Endometrial microvascular endothelial cells (primary cell): ENCODE results near the gene TICAM1. TPM values are rescaled to one million over a fixed set of nuclear protein-coding genes. Genes with fewer than 3 reads are reported as not detected.
"Not testable (repeated sequence)": the region's sequence is repeated elsewhere in the genome, so short reads cannot be mapped to it uniquely, and the experiment has no call there.

Experiments
- in situ Hi-C: cut with HindIII; loops from 2 replicates; pipeline ENCODE4 v1.10.0; 2017; ENCODE audit warnings: low sequenced_read_pairs, low pct_unique_long_range_greater_than_20kb; ENCODE audit errors: inconsistent ontology term
- total RNA-seq: library from RNA; depleted of rRNA; stranded (reverse); fragments of >200 nt; gene quantifications from one replicate; pipeline ENCODE4 v1.2.3, GENCODE V29; 2015; ENCODE audit errors: inconsistent ontology term

The TICAM1 gene
- total RNA-seq, 1 donor from 2014 or later: 4.8 TPM

DNA sequence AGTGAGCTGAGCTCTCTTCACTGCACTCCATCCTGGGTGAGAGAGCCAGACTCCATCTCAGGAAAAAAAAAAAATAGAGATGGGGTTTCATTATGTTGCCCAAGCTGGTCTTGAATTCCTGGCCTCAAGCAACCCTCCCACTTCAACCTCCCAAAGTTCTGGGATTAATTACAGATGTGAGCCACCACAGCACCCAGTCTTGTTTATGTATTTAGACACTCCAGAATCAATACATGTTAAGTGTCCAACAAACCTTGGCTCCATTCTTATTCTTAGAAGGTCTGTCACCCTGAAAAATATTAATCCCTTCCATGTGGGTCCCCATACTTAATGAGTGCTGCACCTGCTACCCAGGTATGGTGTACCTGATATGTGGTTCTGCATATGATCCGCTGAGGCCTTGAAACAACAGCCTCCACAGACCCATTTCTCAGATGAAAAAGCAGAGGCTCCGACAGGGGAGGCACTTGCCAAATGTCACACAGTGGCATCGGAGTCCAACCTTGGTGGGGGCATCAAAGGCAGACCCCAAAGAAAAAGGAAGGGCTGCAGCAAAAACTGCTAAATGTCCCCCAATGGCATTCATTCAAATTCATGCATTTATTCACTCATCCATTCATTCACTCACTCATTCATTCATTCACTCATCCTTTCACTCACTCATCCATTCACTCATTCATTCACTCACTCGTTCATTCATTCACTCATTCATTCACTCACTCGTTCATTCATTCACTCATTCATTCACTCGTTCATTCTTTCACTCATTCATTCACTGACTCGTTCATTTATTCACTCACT is 16.7 kb downstream of the TICAM1 start:
- in situ Hi-C loops: no loop called here

DNA sequence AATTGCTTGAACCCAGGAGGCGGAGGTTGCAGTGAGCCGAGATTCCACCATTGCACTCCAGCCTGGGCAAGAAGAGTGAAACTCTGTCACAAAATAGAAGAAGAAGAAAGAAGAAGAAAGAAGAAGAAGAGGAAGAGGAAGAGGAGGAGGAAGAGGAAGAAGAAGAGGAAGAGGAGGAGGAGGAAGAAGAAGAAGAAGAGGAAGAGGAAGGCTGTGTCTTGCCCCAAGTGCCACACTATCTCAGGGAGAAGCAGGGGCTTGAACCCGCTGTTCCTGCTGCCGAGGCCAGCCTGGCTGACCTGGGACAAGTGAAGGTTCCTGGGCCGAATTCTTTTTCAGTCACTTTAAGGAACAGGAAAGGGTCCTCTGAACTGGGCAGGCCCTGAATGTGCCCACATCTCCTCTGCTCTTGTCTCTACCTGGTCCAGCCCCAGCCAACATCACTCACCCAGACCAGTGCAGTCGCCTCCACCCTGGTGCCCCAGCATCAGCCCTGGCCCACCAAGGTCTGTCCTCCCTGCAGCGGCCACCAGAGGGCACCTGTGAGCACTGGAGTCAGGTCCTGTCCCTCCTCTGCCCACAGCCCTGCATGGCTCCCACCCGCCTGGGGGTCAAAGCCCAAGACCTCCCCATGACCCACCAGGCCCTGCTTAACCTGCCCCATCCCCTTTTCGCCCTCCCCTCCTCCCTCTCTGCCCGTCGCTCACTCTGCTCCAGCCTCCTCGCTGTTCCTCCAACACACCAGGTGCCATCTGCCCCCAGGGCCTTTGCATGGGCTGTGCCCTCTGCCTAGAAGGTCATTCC is 20.0 kb downstream of the TICAM1 start:
- in situ Hi-C loops: no loop called here

DNA sequence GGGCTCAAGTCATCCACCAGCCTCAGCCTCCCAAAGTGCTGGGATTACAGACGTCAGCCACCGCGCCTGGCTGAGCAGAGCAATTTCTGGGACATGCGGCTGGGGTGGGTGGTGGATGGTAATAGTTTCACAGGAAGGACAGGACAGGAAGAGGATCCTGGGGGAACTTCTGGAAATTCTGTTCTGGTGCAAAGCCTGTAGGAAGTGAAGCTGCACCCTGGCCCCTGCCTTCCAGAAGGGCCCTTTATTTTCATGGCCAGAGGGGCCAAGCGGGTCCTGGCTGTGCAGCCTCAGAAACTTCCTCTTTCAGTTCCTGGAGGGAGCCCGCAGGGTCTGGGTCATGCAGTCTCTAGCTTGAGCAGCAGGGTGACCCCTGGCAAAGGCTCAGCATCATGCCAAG is 24.3 kb downstream of the TICAM1 start:
- in situ Hi-C loops: no loop called here

DNA sequence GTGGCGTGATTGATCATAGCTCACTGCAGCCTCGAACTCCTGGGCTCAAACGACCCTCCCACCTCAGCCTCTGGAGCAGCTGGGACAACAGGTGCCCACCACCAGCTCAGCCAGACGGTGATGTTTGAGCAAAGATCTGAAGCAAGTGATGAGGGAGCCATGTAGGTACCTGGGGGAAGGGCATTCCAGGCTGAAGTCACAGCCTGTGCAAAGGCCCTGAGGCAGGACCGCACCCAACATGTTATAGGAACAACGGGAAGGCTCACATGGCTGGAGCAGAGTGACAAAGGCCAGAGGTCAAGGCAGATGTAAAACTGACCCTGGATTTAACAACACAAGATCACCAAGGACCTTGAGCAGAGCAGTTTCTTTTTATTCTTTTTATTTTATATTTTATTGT is 25.1 kb downstream of the TICAM1 start:
- in situ Hi-C loops: no loop called here

DNA sequence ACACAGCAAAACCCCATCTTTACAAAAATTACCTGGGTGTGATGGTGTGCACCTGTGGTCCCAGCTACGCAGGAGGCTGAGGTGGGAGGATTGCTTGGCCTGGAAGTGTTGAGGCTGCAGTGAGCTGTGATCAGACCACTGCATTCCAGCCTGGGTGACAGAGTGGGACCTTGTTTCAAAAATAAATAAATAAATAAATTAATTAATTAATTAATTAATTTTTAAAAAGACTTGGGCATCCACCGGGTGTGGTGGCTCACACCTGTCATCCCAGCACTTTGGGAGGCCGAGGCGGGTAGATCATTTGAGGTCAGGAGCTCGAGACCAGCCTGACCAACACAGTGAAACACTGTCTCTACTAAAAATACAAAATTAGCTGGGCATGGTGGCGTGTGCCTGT is 26.4 kb downstream of the TICAM1 start:
- in situ Hi-C loops: not testable (repeated sequence)

DNA sequence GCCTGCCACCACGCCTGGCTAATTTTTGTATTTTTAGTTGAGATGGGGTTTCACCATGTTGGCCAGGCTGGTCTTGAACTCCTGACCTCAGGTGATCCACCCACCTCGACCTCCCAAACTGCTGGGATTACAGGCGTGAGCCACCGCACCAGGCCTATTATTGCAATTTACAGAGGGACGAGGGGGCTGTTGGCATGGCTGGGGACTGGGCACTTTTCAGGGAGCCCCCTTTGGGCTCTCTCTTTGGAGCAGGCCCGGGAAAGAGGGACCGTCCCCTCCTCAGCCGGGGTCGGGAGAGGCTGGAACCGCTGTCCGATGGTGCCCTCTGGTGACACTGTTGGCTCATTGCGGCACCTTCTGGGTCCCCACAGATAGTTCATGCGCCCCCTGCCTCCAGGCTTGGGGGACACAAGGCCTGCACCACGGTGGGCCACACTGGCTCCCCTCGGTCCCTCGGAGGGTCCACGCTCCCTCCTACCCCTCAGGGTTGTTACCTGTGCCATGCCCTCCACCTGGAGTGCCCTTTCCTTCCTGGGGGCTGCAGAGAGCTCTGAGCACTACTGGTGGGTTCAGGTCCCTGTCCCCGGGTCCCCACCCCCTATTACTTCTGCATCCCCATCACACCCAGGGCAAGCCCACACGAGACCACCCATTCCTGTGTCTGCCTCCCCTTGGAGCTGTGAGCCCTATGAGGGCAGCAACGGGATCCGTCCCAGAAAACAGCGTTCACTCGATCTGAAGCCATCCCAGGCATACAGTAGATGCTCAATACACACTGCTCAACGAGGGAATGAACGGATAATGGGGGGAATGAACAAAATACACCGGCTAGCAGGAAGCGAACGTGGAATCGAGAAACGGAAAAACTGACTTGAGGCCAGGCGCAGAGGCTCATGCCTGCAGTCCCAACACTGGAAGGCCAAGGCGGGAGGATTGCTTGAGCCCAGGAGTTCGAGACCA is 27.5 kb downstream of the TICAM1 start:
- in situ Hi-C loops: no loop called here

DNA sequence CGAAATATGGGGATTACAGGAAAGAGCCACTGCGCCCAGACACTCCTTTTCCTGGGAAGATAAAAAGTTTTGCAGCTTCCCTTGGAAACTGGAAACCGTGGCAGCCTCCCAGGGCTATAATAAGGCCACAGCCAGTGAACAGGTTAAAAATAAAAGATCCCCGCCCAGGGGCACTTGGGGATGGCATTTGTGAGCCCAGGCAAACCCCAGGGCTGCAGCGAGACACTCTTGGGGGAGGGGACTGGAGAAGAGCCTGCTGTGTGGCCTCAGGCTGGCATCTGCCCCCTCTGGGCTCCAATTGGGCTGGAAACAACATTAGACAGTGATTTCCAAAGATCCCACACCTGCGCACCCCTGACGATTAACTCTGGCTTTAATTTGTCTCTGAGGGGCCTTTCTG is 28.8 kb downstream of the TICAM1 start:
- in situ Hi-C loops: no loop called here

DNA sequence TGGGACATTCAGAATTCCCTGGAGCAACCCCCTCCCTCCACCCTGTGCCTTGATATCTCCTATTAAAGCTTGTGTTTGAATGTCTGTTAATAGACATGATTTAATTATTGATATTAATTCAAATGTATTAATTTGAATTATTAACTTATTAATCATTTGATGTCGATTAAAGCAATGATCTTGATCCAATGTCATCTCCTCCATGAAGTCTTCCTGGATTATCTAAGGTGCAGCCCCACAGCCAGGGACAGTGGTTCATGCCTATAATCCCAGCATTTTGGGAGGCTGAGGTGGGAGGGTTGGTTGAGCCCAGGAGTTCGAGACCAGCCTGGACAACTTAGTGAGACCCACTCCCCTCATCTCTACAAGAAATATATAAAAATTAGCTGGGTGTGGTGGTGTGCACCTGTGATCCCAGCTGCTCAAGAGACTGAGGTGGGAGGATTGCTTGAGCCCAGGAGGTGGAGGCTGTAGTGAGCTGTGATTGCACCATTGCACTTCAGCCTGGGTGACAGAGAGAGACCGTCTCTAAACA is 30.4 kb downstream of the TICAM1 start:
- in situ Hi-C loops: no loop called here

DNA sequence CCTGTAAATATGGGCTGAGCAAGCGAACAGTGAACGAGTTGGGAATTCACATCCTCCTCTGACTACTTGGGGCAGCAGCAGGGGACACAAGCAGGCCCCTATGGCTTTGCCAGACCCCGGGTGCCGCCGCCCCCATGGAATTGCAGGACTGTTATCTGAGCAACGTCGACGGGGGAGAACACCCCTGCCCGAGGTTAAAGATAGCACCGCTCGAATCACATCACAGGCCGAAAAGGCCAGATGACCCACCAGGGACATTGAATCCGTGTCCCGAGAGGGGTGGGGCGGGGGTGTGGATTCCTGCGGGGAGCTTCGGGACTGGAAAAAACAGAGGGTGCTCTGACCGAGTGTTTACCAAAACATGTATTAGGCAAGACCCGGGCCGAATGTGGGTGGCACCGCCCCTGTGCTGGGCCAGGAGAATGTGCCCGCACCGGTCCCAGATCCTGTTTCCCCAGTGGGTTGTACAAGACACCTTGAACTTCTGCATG is 30.9 kb downstream of the TICAM1 start:
- in situ Hi-C loops: no loop called here

DNA sequence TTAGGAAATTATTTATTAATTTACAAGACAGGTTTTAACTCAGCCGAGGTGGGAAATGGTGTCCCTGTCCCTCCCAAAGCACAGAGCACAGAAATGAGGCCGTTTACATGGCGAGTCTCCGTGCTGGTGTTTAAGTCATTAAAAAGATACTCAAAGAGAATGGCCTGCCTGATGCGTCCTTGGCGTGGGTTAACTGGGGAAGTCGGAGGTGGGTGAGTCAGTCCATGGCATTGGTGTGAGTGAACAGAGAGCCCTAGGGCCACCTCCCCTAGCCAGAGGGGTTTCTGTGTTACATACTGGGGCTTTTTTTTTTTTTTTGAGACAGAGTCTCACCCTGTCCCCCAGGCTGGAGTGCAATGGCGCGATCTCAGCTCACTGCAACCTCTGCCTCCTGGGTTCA is 36.1 kb downstream of the TICAM1 start:
- in situ Hi-C loops: no loop called here

DNA sequence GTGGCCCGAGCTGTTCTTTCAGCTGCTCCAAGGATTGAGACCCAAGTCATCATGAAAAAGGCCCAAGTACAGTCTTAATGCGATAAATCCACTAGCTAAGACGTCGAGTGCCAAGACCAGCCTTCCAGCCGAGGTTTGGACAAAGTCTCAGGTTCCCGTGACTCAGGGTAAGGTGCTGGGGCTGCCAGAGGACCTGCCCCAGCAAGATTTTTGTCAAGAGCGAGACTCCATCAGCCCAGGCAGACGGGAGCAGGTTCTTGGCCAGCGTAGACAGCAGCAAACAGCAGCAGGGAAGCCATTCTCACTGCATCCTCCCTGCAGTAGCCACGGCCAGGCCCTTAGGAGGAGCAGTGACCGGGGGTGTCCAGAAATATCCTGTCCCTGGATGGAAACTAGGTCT is 36.5 kb downstream of the TICAM1 start:
- in situ Hi-C loops: no loop called here

DNA sequence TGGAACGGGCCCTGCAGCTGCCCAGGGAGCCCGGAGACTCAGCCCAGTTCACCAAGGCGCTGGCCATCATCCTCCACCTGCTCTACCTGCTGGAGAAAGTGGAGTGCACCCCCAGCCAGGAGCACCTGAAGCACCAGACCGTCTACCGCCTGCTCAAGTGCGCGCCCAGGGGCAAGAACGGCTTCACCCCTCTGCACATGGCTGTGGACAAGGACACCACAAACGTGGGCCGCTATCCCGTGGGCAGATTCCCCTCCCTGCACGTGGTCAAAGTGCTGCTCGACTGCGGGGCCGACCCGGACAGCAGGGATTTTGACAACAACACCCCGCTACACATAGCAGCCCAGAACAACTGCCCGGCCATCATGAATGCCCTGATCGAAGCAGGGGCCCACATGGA is 38.2 kb downstream of the TICAM1 start:
- in situ Hi-C loops: not testable (repeated sequence)

DNA sequence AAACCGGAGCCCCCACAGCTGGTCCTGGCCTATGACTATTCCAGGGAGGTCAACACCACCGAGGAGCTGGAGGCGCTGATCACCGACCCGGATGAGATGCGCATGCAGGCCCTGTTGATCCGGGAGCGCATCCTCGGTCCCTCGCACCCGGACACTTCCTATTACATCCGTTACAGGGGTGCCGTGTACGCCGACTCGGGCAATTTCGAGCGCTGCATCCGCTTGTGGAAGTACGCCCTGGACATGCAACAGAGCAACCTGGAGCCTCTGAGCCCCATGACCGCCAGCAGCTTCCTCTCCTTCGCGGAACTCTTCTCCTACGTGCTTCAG is 38.7 kb downstream of the TICAM1 start:
- in situ Hi-C loops: not testable (repeated sequence)

DNA sequence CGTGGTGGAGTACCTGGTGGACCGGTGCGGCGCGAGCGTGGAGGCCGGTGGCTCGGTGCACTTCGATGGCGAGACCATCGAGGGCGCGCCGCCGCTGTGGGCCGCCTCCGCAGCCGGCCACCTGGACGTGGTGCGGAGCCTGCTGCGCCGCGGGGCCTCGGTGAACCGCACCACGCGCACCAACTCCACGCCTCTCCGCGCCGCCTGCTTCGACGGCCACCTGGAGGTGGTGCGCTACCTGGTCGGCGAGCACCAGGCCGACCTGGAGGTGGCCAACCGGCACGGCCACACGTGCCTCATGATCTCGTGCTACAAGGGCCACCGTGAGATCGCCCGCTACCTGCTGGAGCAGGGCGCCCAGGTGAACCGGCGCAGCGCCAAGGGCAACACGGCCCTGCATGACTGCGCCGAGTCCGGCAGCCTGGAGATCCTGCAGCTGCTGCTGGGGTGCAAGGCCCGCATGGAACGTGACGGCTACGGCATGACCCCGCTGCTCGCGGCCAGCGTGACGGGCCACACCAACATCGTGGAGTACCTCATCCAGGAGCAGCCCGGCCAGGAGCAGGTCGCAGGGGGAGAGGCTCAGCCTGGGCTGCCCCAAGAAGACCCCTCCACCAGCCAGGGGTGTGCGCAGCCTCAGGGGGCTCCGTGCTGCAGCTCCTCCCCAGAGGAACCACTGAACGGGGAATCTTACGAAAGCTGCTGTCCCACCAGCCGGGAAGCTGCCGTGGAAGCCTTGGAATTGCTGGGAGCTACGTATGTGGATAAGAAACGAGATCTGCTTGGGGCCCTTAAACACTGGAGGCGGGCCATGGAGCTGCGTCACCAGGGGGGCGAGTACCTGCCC is 39.3 kb downstream of the TICAM1 start:
- in situ Hi-C loops: not testable (repeated sequence)

DNA sequence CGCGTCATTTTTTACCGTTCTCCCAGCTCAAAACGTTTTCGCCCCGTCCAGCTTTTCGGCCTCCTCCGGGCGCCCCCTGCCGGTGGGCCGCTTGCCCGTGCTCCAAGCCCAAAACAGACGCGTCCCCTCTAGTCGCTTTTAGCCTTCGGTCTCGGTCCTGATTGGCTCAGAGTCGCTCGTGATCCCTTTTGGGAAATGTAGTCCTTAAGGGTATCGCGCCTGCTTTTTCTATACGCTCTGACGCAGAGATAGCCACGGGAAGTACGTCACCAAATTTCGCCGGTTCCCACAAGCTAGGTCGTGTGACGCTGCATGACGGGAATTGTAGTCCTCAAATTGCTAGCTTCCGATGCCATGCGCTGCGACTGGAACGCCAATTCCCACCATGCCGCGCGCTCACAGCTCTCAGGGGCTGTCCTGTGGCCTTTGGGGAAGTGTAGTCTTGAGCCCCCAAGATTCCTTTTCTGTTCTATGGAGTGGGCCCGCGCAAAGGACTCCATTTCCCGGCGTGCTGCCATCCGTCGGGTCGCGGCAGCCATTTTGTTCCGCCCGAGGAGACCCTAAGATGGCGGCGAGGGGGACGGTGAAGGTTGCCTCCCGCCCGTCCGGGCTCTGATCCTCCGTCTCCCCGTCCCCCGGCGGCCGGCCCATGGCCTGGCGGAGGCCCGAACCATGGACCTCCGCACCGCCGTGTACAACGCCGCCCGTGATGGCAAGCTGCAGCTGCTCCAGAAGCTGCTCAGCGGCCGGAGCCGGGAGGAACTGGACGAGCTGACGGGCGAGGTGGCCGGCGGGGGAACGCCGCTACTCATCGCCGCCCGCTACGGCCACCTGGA is 40.1 kb downstream of the TICAM1 start, which contains the start of gene FEM1A:
FEM1A (plus strand) TSS at position 552 of the 836 bp plus-strand sequence; CDS start at position 673, 121 bp downstream.
- in situ Hi-C loops: no loop called here

DNA sequence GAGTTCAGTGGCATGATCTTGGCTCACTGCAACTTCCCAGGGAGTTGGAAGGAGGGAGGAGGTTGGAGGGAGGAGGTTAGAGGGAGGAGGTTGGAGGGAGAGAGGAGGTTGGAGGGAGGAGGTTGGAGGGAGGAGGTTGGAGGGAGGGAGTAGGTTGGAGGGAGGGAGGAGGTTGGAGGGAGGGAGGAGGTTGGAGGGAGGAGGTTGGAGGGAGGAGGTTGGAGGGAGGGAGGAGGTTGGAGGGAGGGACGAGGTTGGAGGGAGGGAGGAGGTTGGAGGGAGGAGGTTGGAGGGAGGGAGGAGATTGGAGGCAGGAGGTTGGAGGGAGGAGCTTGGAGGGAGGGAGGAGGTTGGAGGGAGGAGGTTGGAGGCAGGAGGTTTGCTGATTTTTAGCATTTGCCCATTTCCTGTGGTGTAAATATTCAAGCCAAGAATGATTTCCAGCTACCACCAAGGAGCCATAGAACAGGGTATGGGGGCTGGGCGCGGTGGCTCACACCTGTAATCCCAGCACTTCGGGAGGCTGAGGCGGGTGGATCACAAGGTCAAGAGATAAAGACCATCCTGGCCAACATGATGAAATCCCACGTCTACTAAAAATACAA is 45.0 kb downstream of the TICAM1 start:
- in situ Hi-C loops: not testable (repeated sequence)

DNA sequence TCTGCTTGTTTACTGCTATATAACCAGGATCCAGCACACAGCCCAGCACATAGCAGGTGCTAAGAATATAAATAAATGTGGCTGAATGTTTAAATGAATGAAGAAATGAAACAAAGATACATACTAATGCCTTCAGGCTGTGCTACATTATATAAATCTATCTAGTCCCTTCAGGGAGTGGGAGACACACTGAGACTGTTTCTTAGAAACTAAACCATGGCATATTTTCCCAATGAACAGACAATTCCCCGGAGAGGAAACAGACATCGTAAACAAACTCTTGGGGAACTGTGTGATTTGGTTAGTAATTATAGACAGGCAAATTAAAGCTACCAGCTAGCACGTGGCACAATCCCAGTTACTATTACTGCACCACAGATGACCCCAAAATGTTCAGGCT is 49.7 kb downstream of the TICAM1 start:
- in situ Hi-C loops: no loop called here
